HG02623 (cell line): ENCODE results near the gene FAT2.
A peak's percentile ranks its signal among the peaks of the same experiment; 100 is the strongest.
"Not testable (repeated sequence)": the region's sequence is repeated elsewhere in the genome, so short reads cannot be mapped to it uniquely, and the experiment has no call there.

Experiments
- ATAC-seq: cut with Tn5 transposase; IDR thresholded peaks from one replicate; pipeline ENCODE4 v1.9.1; 2021; ENCODE audit warnings: moderate library complexity; ENCODE audit not compliant: unreplicated experiment

FAT2 gene

GRCh38 chr5:151615431-151615830 lies 24.3 kb upstream of the FAT2 start:
- ATAC-seq, result no peak

- no peak for ATAC-seq
Measured at GRCh38 chr5:151614565-151614964, 23.4 kb upstream of the FAT2 start.

DNA sequence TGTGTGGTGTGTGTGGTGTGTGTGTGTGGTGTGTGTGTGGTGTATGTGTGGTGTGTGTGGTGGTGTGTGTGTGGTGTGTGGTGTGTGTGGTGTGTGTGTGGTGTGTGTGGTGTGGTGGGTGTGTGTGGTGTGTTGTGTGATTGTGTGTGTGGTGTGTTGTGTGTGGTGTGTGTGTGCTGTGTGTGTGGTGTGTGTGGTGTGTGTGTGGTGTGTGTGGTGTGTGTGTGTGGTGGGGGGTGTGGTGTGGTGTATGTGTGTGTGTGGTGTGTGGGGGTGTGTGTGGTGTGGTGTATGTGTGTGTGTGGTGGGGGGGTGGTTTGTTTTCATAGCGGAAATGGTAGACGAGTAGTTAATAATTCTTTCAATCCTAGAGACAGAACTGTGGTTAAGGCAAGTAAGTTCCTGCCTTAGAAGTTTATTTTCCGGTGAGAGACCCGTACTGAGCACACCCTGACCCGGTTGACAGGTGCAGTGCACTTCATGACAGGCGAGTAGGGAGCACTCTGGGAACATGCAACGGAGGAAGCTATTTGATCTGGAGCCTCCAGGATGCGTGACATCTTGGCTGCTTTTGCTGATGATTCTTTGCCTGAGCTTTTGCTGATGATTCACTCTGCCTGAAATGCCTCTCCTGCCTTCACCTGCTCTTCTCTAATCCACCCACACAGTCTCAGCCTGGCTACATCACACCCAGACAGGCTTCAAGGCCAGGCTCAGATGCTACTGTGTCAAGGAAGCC lies 21.7 kb upstream of the FAT2 start:
- peak; percentile 87 for ATAC-seq

DNA sequence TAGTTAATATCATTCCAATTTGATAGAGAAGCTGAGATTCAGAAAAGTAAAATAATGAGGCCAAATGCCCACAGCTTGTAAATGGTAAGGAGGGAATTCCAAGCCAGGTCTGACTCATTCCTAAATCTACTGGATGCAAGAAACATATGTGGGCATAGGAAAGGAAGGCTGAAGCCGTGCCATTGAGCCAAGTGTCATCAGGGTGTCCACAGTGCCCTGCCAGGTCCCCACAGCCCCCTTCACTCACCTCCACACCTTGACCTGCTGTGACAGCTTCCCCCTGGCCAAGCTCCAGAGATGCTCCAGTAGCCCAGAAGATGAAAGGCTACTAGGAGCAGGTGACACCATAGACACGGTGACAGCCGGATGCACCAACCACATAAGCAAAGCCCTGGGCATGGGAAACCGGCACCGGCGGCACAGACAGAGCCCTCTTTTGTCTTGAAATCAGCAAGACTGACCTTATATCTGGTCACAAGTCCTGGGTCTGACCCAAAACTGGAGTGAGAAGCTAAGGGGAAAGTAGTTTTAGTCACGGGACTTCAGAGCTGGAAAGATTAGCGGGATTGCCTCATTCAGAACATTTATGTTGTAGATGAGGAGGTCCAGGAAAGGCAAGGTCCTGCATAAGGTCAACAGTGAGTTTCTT lies 20.1 kb upstream of the FAT2 start:
- ATAC-seq, result no peak

DNA sequence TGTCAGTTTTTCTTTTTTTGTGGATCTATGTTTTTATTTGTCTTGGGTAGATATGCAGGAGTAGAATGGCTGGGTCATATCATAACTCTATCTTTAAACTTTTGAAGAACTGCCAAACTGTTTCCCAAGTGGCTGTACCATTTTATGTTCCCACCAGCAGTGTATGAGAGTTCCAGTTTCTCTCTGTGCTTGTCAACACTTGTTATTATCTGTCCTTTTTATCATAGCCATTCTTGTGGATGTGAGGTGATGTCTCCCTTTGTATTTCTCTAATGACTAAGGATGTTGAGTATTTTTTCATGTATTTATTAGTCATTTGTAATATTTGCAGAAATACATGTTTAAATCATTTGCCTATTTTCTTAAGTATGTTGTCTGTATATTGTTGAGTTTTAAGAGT lies 17.4 kb upstream of the FAT2 start:
- no peak for ATAC-seq

DNA sequence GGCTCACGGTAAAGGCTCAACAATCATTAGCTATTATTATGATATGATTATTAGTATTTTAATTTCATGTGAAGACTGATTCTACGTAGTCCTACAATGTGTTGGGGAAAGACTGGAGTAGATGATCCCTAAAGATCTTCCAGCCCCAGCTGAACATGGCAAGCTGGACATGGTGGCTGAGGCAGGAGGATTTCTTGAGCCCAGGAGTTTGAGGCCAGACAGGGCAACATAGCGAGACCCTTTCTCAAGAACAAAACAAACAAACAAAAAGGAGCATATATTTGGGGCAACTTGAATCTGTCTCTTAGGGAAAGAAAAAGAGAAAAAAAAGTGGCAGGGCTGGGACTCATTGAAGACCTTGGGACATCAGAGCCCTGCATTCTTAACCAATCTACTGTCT lies 16.2 kb upstream of the FAT2 start:
- ATAC-seq, result no peak

DNA sequence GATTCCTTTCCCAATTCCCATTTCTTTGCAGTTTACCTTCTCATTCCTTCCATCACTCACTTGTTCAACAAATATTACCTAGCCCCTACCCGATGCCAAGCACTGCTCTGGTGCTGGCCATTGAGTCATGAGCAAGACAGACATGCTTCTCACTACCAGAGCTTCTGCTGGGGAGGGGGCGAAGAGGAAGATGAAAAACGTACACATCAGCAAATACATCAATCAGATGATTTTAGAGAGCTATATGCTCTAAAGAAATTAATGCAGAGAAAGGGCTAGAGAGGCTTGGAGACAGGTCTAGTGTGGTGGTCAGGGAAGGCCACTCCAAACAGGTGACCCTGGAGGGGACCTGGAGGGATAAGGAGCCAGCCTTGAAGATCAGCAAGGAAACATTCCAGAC lies 14.4 kb upstream of the FAT2 start:
- ATAC-seq, result no peak

- no peak for ATAC-seq
Measured at GRCh38 chr5:151602806-151603205, 11.7 kb upstream of the FAT2 start.

GRCh38 chr5:151601391-151601790 lies 10.3 kb upstream of the FAT2 start:
- no peak for ATAC-seq

DNA sequence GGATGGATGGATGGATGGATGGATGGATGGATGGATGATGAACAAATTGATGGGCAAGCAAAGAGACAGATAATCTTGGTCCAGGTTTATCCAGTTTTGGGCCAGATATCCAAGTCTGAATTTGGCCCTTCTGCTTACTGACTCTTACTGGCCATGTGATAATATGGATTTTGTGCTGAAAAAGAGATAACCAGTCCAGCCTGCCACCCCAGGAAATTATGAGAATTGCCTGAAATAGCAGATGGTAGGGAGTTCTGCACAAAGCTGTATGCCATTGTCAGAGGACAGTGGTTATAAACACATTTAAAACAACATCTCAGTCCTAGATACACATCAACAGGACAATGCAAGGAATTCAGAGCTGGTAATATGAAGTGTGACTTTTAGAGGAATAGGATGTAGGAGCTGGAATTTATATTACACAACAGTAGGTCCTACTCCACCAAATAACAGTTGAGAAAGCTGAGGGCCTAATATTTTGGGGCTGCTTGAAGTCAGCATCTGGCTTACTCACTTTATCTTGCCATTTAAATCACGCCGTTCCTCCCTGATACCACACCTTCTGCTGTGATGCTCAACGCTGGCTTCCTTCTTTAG lies 9.0 kb upstream of the FAT2 start:
- no peak for ATAC-seq

DNA sequence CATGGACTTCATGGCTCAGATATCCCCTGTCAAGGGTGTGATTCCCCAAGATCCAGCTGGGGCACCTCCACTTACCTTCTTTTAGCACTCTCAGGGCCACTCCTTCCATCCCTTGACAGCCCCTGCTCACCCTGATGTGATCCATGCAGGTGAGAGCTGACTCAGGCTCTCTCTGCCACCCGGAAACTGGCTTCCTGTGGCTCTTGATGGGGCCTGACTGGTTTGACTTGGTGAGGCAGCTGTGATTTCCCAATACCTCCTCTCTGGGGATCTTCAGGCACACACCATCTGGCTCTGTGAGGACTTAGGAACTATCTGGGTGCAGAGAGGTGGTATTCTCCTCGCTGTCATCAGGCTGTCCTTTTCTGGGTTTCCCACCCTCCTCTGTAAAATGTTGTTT lies 7.9 kb upstream of the FAT2 start:
- no peak for ATAC-seq

DNA sequence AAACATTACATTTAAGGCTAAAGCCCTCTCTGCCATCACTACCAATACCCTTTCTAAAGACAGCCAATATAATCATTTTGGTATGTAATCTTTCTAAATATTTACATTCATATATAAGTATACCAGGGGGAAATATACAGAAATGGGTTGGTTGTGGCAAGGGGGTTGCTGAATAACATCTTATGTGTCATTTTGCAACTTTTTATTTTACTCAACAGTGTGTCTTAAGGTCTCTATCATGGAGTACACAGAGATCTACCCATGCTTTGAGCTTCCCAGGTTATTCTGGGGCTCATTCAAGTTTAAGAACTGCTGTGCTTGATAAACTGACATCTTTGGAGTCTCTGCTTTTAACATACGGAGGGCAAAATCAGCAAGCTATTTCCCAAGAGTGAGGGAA lies 7.4 kb upstream of the FAT2 start:
- no peak for ATAC-seq

GRCh38 chr5:151597749-151598148 lies 6.6 kb upstream of the FAT2 start:
- no peak for ATAC-seq

- no peak for ATAC-seq
Measured at GRCh38 chr5:151596828-151597539, 5.9 kb upstream of the FAT2 start.

GRCh38 chr5:151595411-151595826 lies 4.3 kb upstream of the FAT2 start:
- no peak for ATAC-seq

DNA sequence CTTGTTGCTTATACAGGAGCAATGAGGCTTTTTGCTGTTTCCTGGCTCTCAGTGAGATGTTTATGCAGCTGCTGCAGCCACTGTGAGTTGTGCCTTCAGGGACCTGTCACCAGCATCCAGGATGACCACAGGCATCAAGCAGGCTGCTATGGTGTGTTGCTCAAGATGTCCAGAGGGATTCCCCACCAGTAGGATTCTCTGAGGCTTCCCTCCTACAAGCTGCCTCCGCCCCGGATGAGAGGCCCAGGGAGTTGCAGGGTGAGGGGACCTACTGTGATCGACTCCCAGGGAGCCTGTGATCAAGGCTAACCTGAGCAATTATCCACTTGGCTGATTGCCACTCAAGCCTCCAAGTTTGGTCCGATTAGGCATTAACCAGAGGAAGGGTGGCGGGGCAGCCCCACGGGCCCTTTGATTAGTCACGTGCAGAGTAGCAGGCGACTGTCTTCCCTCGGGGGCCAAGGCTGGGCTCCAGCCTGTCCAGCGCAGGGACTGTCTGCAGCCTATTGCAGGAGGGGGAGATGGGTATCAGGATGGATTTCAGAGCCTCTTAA lies 1.8 kb upstream of the FAT2 start:
- peak; percentile 40 for ATAC-seq

DNA sequence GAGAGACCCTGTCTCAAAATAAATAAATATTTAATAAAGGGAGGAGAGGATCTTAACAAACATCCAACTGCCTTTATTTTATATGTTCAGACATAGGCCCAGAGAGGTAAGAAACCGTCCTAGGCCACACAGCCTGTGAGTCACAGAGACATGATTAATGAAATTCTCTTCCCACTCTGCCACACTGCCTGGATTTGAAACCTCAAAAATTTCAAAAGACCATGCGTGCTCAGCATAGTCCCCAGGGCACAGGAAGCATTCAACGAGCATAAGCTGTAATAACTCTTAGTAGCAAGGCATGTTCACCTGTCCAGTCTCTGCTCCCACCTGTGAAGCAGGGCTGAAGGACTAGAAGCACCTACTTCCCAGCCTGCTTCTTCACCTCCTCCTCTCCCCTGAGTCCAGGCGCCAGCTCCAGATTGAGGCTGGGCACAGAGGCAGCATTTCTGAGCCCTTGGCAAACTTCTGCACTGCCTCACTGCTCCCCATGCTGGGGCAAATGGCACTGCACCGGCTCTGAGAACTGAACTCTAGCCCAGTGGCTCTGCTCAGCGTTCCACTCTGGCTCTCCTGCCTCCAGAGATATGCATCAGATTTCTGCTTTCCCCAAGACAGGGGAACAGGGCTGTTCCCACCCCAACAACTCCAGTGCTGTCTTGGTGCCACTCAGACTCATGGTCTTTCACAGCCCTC lies 1.1 kb downstream of the FAT2 start:
- no peak for ATAC-seq

GRCh38 chr5:151587796-151588555 lies 3.2 kb downstream of the FAT2 start:
- ATAC-seq, result no peak

GRCh38 chr5:151585970-151586369 lies 5.2 kb downstream of the FAT2 start:
- ATAC-seq, result no peak

DNA sequence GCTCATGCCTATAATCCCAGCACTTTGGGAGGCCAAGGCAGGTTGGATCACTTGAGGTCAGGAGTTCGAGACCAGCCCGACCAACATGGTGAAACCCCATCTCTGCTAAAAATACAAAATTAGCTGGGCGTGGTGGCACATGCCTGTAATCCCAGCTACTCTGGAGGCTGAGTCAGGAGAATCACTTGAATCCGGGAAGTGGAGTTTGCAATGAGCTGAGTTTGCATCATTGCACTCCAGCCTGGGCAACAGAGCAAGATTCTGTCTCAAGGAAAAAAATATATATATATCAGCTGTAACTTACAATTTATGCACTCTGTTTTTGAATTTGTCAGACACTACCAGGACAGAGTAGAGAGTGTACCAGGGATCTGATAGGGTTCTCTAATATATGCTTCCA lies 5.8 kb downstream of the FAT2 start:
- not testable (repeated sequence) for ATAC-seq
